ENCODE results near the gene KCNIP1.

GRCh38 chr5:170484847-170485615 is 18.8 kb upstream of the KCNIP1 start:
- TF ChIP-seq CTCF (IDR thresholded peaks at IDR 0.05; ENCODE audit: insufficient read depth, low read depth, low read length) (no peak), EZH2 (IDR thresholded peaks at IDR 0.05; ENCODE audit: insufficient read depth, low read length) (no peak)
